GM19099 (cell line): ENCODE measurements around the gene KBTBD7.
A peak's percentile ranks its signal among the peaks of the same experiment; 100 is the strongest.

ENCODE experiments used
- POLR2A ChIP-seq: IDR thresholded peaks from 3 replicates; pipeline ENCODE4 v1.6.1; 2011; ENCODE audit warnings: low read depth; ENCODE audit not compliant: insufficient read length; ENCODE audit errors: extremely low read depth

The KBTBD7 gene

GRCh38 chr13:41193919-41194824 is at the start of gene KBTBD7:
Gene KBTBD7 (minus strand): TSS chr13:41194569. CDS start chr13:41194257, 312 bp downstream.
- peak; percentile 80 for TF ChIP-seq POLR2A

GRCh38 chr13:41241626-41242025 is 47.3 kb upstream of the KBTBD7 start:
- no peak for TF ChIP-seq POLR2A

GRCh38 chr13:41236369-41236768 is 42.0 kb upstream of the KBTBD7 start:
- TF ChIP-seq POLR2A = no peak

GRCh38 chr13:41232578-41233480 is 38.5 kb upstream of the KBTBD7 start:
- no peak for TF ChIP-seq POLR2A

- no peak for TF ChIP-seq POLR2A
Measured at GRCh38 chr13:41231786-41232185, 37.4 kb upstream of the KBTBD7 start.

- no peak for TF ChIP-seq POLR2A
Measured at GRCh38 chr13:41231025-41231677, 36.8 kb upstream of the KBTBD7 start.

GRCh38 chr13:41229356-41229755 is 35.0 kb upstream of the KBTBD7 start:
- TF ChIP-seq POLR2A = no peak

- no peak for TF ChIP-seq POLR2A
Measured at GRCh38 chr13:41224113-41225110, 30.0 kb upstream of the KBTBD7 start.

GRCh38 chr13:41222259-41222852 is 28.0 kb upstream of the KBTBD7 start:
- no peak for TF ChIP-seq POLR2A

GRCh38 chr13:41220401-41220800 is 26.0 kb upstream of the KBTBD7 start:
- TF ChIP-seq POLR2A = no peak

- TF ChIP-seq POLR2A = no peak
Measured at GRCh38 chr13:41216160-41216559, 21.8 kb upstream of the KBTBD7 start.

- no peak for TF ChIP-seq POLR2A
Measured at GRCh38 chr13:41213919-41214318, 19.6 kb upstream of the KBTBD7 start.

GRCh38 chr13:41213316-41213715 is 18.9 kb upstream of the KBTBD7 start:
- TF ChIP-seq POLR2A = no peak
